Adrenal gland (tissue), 12 donors: ENCODE results near the gene PNPLA7. TPM values are rescaled to one million over a fixed set of nuclear protein-coding genes. Genes with fewer than 3 reads are reported as not detected.
A peak's percentile ranks its signal among the peaks of the same experiment; 100 is the strongest.

Source experiments
- DNase-seq, 7 donors: peaks; one replicate each; pipeline ENCODE4 v3.0.0-alpha.2; 2019 to 2020
- H3K27ac ChIP-seq, 5 donors: fragments of 200-600 bp; sonication (generic) in 4 of 5; 1 replicate in 3 of 5; 2 replicates in 2 of 5; pipeline versions ENCODE4 v1.5.1 to v1.8.0; 2016 to 2020; ENCODE audit warnings: mild to moderate bottlenecking in 1 of 5
- H3K27me3 ChIP-seq: fragments of 200-600 bp; 2 replicates; pipeline ENCODE4 v1.8.0; 2021
- H3K36me3 ChIP-seq, 2 donors: fragments of 200-600 bp; replicated peaks in 1 of 2; 1 replicate in 1 of 2; 2 replicates in 1 of 2; pipeline versions ENCODE4 v1.5.1 to v1.8.0; 2018 to 2022
- H3K4me1 ChIP-seq, 2 donors: fragments of 200-600 bp; replicated peaks in 1 of 2; 1 replicate in 1 of 2; 2 replicates in 1 of 2; pipeline versions ENCODE4 v1.5.1 to v1.8.0; 2018 to 2021
- H3K4me3 ChIP-seq, 4 donors: fragments of 200-600 bp; sonication (generic) in 3 of 4; one replicate each; pipeline ENCODE4 v1.5.1; 2016 to 2018
- H3K9me3 ChIP-seq, 3 donors: fragments of 200-600 bp; sonication (generic) in 1 of 3; replicated peaks in 1 of 3; 1 replicate in 2 of 3; 2 replicates in 1 of 3; pipeline versions ENCODE4 v1.5.1 to v1.8.0; 2016 to 2021
- POLR2A ChIP-seq, 2 donors: fragments of 450-650 bp; IDR thresholded peaks; one replicate each; pipeline ENCODE4 v1.6.1; 2017; ENCODE audit warnings: antibody characterized with exemption in 2 of 2, mild to moderate bottlenecking in 2 of 2, moderate library complexity in 1 of 2
- WGBS, 4 donors: extraction: QIAGEN DNeasy Blood & Tissue Kit in 2 of 4; methylation state at CpG; one replicate each; pipeline versions ENCODE4 v1.1.5 to v1.1.7; 2013 to 2017; 5-methylcytosine and 5-hydroxymethylcytosine counted together
- intact Hi-C, 2 donors: fragments of 100-400 bp; cut with DNase I; formaldehyde crosslinking; loops; one replicate each; pipeline versions ENCODE4 v1.14.1 to v1.15.0; 2022 to 2023
- polyA plus RNA-seq, 3 donors: library from polyadenylated mRNA; stranded (reverse); fragments of 200-250 nt in 2 of 3; fragments of 350-450 nt in 1 of 3; fragmentation: Illumina TruSeq in 1 of 3; extraction: RNeasy Lipid Tissue Mini Kit (QIAGEN cat#74804) in 1 of 3; gene quantifications; one replicate each; pipeline ENCODE4 v1.2.3, GENCODE V29; 2013 to 2014
- total RNA-seq, 9 donors: library from RNA; depleted of rRNA in 4 of 9; stranded (reverse); fragments of >200 nt in 4 of 9; fragments of 120-200 nt in 1 of 9; fragmentation: NEBNext Ultra II Directional in 1 of 9; extraction: Animal tissue kit (Norgen Biotek cat#: 25700) in 1 of 9; gene quantifications; one replicate each; pipeline versions ENCODE4 v1.1.0 to v1.2.4, GENCODE V29; 2013 to 2023
- TF ChIP-seq, protein P1 (sequence below), 6 experiments: fragments of 450-650 bp in 4 of 6; fragments of 200-600 bp in 2 of 6; sonication (generic) in 1 of 6; IDR thresholded peaks; 1 replicate in 5 of 6; 2 replicates in 1 of 6; pipeline versions ENCODE4 v1.5.1 to v1.8.0; 2016 to 2021; ENCODE audit warnings: antibody characterized with exemption in 6 of 6, mild to moderate bottlenecking in 2 of 6, moderate library complexity in 1 of 6
- donor health status: healthy with polysubstance abuse.
- donor health status: Bipolar disorder and iron deficiency.
- donor health status: DM: yes; HTN: yes; CAD: no.
- donor health status: DM: no; HTN: no; CAD: no.
- donor health status: DM: no; HTN: no; CAD: no.
- donor health status: DM: yes; HTN: yes; CAD: no.

PNPLA7 gene
- total and polyA plus RNA-seq, 12 donors: 0.44 to 64.1 (median 10.8) TPM

DNA sequence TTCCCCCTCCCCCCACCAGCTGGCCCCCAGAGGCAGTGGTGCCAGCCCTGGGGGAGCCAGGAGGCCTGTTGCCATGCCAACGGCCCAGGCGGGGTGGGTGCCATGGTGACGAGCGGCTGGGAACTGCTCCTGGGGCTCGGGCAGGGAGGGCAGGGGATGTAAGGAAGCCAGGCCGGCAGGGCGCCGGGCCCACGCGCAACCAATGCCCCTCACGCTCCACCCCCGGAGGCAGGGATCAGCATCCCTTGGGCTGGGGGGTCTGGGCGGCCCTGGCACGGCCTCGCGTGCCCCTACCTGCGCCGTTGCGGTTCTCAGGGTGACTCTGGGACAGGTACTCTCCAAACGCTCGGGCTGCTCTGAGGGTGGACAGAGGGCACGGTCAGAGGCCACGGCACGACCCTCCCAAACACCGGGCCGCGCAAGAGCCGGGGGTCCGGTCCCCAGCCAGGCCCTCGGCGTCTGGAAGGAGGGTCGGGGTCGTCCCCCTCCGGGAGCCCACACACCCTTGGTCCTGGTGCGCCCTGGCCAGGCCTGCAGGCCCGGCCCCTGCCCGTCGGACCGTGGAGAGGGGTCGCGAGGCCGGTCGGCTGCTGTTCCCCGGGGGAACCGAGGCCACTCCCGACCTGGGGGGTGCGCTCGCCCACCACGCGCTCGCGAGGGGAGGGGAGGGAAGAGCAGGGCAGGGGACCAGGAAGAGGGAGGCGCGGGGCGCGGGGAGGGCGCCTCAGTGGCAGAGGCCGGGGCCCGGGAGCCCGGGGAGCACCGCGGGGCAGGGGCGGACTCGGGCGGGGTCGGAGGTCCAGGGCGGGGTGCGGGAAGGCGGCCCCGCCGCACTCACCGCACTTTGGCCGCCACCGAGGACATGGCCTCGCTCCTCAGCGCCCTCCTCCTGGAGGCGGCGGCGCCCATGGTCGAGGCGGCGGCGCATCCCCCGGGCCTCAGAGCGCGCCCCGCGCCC is 91.7 kb downstream of the PNPLA7 start:
- peak in 6 of 7 donors; percentile 27 to 85 (median 38) for DNase-seq
- Histone ChIP-seq H3K4me3 (peak overlapping the region in 3 of 4 donors; percentile 45 to 80 (median 53)), H3K27ac (peak overlapping the region in 3 of 5 donors; percentile 31 to 85 (median 62)), H3K9me3 (no peaks in the 10 kb centered on the region), H3K36me3 (peaks cover 0 to 6% of the 10 kb centered on the region in 2 donors), H3K4me1 (peaks cover 25 to 27% of the 10 kb centered on the region in 2 donors), H3K27me3 (no peaks in the 10 kb centered on the region)
- intact Hi-C loops: no loop called here
- TF ChIP-seq, protein P1, sequence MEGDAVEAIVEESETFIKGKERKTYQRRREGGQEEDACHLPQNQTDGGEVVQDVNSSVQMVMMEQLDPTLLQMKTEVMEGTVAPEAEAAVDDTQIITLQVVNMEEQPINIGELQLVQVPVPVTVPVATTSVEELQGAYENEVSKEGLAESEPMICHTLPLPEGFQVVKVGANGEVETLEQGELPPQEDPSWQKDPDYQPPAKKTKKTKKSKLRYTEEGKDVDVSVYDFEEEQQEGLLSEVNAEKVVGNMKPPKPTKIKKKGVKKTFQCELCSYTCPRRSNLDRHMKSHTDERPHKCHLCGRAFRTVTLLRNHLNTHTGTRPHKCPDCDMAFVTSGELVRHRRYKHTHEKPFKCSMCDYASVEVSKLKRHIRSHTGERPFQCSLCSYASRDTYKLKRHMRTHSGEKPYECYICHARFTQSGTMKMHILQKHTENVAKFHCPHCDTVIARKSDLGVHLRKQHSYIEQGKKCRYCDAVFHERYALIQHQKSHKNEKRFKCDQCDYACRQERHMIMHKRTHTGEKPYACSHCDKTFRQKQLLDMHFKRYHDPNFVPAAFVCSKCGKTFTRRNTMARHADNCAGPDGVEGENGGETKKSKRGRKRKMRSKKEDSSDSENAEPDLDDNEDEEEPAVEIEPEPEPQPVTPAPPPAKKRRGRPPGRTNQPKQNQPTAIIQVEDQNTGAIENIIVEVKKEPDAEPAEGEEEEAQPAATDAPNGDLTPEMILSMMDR (IDR thresholded peaks at IDR 0.05): peak in 1 of 6 experiments; percentile 11
- TF ChIP-seq POLR2A (IDR thresholded peaks at IDR 0.05): no peak
- WGBS, 4 donors: 17 to 60% (median 23%) methylated on average over 8 to 88 of the region's 88 CpGs

DNA sequence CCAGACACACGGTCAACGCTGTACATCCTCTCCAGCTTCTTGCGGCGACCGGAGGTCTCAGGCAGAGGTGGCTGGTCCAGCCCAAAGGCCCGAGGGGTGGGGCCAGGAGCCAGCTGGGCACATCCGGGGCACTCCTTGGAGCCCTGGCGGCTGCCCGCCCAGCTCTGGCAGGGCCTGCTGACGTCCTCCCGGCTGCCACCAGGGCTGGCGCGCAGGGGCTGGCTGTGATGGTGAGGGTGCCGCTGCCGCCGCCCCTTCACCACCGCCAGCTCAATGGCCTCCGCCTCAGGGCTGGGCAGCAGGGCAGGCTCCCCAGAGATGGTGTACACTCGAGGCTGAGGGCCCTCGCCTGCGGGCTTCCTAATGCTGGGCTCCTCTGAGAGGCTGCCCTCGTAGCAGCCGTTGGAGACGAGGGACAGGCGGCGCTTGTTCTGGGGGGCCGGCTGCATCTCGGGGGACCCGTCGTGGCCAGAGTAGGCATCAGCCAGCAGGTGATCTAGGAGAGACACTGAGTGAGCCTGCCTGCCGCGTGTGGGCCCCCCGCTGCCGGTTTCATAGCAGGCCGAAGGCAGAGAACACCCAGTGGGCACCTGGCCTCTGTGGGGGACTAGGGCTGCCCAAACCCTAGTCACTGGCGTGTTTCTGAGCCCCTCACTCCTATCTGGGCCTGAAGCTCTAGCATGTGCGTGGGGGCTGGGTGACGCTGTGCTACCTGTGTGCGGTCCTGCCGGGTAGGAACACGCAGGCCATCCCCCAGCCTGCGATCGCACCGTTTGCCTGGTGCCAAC is 92.6 kb downstream of the PNPLA7 start:
- Histone ChIP-seq H3K4me3 (peak overlapping the region in 1 of 4 donors; percentile 80), H3K4me1 (peaks cover 25 to 27% of the 10 kb centered on the region in 2 donors), H3K36me3 (peaks cover 0 to 7% of the 10 kb centered on the region in 2 donors), H3K27me3 (no peaks in the 10 kb centered on the region), H3K27ac (peak overlapping the region in 2 of 5 donors; percentile 30 to 85), H3K9me3 (no peaks in the 10 kb centered on the region)
- intact Hi-C loops: no loop called here
- 90 to 99% (median 92%) methylated on average over 13 to 44 of the region's 44 CpGs for WGBS, 4 donors
- DNase-seq: peak in 4 of 7 donors; percentile 8 to 38 (median 20)
- TF ChIP-seq POLR2A (IDR thresholded peaks at IDR 0.05): no peak
- TF ChIP-seq, protein P1 (IDR thresholded peaks at IDR 0.05): no peak

DNA sequence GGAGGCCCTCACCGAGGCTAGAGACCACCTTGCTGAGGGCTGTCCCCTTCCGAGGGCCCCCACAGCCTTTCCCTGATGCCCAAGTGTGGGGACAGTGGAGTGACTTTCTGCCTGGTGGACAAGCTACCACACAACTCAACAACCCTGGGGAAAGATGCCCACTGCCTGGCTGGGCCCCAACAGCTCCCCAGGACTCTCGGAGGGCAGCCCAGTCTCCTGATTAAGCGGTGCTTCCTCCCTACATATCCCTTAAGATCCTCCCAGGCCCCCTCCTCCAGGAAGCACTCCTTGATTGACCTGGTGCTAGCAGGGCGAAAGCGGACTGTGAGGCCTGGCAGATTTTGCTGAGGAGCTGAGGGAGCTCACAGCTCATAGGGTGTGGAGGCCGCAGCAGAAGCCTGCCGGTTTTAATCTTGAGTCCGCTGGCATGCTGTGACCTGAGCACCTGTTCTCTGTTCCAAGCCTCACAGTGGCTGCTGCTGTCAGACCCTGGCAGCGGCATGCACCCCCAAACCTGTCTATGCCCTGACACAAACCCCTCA is 93.3 kb downstream of the PNPLA7 start:
- Histone ChIP-seq H3K36me3 (peaks cover 0 to 9% of the 10 kb centered on the region in 2 donors), H3K4me3 (no peak overlapping the region), H3K4me1 (peaks cover 25 to 27% of the 10 kb centered on the region in 2 donors), H3K27me3 (no peaks in the 10 kb centered on the region), H3K9me3 (no peaks in the 10 kb centered on the region), H3K27ac (peak overlapping the region in 2 of 5 donors; percentile 21 to 76)
- peak in 4 of 7 donors; percentile 7 to 27 (median 18) for DNase-seq
- 82 to 94% (median 89%) methylated on average over 5 to 10 of the region's 10 CpGs for WGBS, 4 donors
- intact Hi-C loops: no loop called here
- TF ChIP-seq, protein P1 (IDR thresholded peaks at IDR 0.05): no peak
- no peak for TF ChIP-seq POLR2A (IDR thresholded peaks at IDR 0.05)
